ENCODE data around the gene CSNK1G1. TPM values are rescaled to one million over a fixed set of nuclear protein-coding genes. Genes with fewer than 3 reads are reported as not detected.

The CSNK1G1 gene
- total RNA-seq, 1 experiment from 2014 or later: 23.9 TPM

DNA sequence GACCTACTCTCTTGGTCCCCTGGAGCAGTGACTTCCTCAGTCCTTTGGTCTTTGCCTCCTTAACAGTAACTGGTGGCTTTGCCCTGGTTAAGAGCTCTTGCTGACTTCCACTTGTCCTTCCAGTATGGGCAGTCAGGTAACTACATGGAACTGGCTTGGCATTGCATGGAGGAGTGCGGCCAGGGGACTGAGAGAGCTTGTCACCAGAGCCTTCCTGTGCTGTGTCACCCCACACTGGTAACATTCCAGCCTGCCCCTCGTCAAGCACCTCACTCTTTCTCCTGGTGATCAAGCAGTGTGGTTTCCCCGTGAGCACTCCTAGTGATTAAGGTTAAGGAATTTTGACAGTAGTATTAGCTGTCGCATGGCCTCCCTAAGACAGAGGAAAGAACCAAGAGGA is 223.8 kb downstream of the CSNK1G1 start:
- CTCF ChIA-PET: no interaction called here
- Mint-ChIP-seq H3K27me3 (ENCODE audit: unreplicated experiment) (no peaks in the 10 kb centered on the region), H3K4me1 (ENCODE audit: low read depth, unreplicated experiment) (no peaks in the 10 kb centered on the region), H3K4me3 (ENCODE audit: low read depth, unreplicated experiment) (no peak overlapping the region), H3K27ac (ENCODE audit: unreplicated experiment) (no peak overlapping the region), H3K36me3 (ENCODE audit: insufficient read depth, unreplicated experiment) (peaks cover 57% of the 10 kb centered on the region), H3K9me3 (ENCODE audit: low read depth, unreplicated experiment) (no peaks in the 10 kb centered on the region)
- intact Hi-C loops (cut with micrococcal nuclease; ENCODE audit: unreplicated experiment): no loop called here
- no TSS peak for BruUV-seq (replicated peaks)
- no peak for DNase-seq
- TF ChIP-seq, protein P1, sequence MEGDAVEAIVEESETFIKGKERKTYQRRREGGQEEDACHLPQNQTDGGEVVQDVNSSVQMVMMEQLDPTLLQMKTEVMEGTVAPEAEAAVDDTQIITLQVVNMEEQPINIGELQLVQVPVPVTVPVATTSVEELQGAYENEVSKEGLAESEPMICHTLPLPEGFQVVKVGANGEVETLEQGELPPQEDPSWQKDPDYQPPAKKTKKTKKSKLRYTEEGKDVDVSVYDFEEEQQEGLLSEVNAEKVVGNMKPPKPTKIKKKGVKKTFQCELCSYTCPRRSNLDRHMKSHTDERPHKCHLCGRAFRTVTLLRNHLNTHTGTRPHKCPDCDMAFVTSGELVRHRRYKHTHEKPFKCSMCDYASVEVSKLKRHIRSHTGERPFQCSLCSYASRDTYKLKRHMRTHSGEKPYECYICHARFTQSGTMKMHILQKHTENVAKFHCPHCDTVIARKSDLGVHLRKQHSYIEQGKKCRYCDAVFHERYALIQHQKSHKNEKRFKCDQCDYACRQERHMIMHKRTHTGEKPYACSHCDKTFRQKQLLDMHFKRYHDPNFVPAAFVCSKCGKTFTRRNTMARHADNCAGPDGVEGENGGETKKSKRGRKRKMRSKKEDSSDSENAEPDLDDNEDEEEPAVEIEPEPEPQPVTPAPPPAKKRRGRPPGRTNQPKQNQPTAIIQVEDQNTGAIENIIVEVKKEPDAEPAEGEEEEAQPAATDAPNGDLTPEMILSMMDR (IDR thresholded peaks at IDR 0.05; ENCODE audit: unreplicated experiment): no peak

DNA sequence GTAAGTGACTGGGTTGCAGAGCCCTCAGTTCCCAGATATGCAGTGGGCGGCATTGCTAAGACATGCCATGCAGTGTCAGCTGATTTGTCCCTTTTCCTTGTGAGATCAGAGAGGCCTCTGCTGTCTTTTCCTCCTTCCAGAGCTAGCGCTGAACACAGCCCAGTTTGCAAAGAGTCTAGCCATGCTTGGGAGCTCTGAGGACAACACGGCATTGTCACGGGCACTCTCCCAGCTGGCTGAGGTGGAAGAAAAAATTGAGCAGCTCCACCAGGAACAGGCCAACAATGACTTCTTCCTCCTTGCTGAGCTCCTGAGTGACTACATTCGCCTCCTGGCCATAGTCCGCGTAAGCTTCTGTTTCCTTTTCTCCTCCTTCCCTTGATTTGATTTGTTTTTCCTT is 224.4 kb downstream of the CSNK1G1 start:
- H3K9me3 Mint-ChIP-seq (ENCODE audit: low read depth, unreplicated experiment): no peaks in the 10 kb centered on the region
- H3K4me1 Mint-ChIP-seq (ENCODE audit: low read depth, unreplicated experiment): no peaks in the 10 kb centered on the region
- no peak for DNase-seq
- H3K36me3 Mint-ChIP-seq (ENCODE audit: insufficient read depth, unreplicated experiment): peaks cover 53% of the 10 kb centered on the region
- H3K27ac Mint-ChIP-seq (ENCODE audit: unreplicated experiment): no peak overlapping the region
- TF ChIP-seq, protein P1 (IDR thresholded peaks at IDR 0.05; ENCODE audit: unreplicated experiment): no peak
- BruUV-seq (replicated peaks): no TSS peak
- CTCF ChIA-PET: interaction anchor here (0.5 kb wide), 1 partner anchor 1000 kb away, joined by 3 read pairs; no protein-coding TSS in a partner anchor
- H3K27me3 Mint-ChIP-seq (ENCODE audit: unreplicated experiment): no peaks in the 10 kb centered on the region
- intact Hi-C loops (cut with micrococcal nuclease; ENCODE audit: unreplicated experiment): no loop called here
- H3K4me3 Mint-ChIP-seq (ENCODE audit: low read depth, unreplicated experiment): no peak overlapping the region

DNA sequence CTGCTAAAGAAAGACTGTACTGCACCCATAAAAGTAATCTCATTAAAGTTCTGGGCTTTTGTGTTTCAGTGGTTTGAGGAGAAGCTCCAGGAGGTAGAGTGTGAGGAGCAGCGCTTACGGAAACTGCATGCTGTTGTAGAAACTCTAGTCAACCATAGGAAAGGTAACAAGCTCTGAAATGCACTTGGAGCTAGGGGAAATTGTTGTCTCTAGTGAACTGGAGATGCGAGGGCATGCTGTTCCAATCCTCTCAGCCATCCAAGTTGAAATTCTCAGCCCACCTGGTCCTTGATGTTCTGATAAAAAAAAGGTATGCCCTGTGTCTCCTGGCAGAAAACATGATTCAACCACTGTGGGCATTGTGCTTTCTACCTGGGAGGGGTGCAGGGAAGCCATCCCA is 225.8 kb downstream of the CSNK1G1 start:
- Mint-ChIP-seq H3K4me1 (ENCODE audit: low read depth, unreplicated experiment) (no peaks in the 10 kb centered on the region), H3K27me3 (ENCODE audit: unreplicated experiment) (no peaks in the 10 kb centered on the region), H3K36me3 (ENCODE audit: insufficient read depth, unreplicated experiment) (peaks cover 50% of the 10 kb centered on the region), H3K27ac (ENCODE audit: unreplicated experiment) (no peak overlapping the region), H3K4me3 (ENCODE audit: low read depth, unreplicated experiment) (no peak overlapping the region), H3K9me3 (ENCODE audit: low read depth, unreplicated experiment) (no peaks in the 10 kb centered on the region)
- CTCF ChIA-PET: no interaction called here
- TF ChIP-seq, protein P1 (IDR thresholded peaks at IDR 0.05; ENCODE audit: unreplicated experiment): no peak
- intact Hi-C loops (cut with micrococcal nuclease; ENCODE audit: unreplicated experiment): no loop called here
- no peak for DNase-seq
- no TSS peak for BruUV-seq (replicated peaks)

DNA sequence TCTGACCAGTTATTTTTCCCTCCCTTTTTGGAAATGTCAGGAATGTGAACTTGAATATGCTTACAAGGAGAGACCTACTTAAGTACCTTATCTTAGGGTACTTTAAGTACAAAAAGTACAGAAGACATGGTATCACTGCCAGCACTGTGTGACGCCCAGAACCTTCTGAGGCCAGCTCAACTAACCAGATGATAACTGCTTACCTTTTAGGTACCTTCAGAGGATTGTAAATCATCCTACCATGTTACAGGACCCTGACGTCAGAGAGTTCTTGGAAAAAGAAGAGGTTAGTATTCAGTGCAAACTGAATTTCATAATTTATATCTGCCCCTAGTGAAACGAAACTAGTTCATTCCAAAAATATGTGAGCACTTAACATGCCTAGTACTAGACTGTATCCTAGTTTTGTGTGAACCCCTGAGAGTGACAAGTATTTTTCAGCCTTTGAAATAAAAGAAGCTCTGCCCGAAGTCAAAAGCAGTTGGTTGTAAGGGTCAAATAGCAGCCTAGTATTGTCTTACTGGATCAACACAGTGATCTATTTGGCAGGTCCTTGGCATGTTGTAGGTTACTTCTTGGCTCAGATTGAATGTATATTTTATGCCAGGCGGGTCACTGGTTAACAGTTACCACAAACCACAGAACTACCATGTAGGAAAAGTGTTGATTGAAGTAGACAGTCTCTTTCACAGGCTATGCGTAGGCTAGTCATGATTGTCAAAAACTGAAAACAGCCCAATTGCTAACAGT is 228.3 kb downstream of the CSNK1G1 start:
- TF ChIP-seq, protein P1 (IDR thresholded peaks at IDR 0.05; ENCODE audit: unreplicated experiment): no peak
- intact Hi-C loops (cut with micrococcal nuclease; ENCODE audit: unreplicated experiment): no loop called here
- no TSS peak for BruUV-seq (replicated peaks)
- CTCF ChIA-PET: no interaction called here
- Mint-ChIP-seq H3K27ac (ENCODE audit: unreplicated experiment) (no peak overlapping the region), H3K27me3 (ENCODE audit: unreplicated experiment) (no peaks in the 10 kb centered on the region), H3K4me3 (ENCODE audit: low read depth, unreplicated experiment) (no peak overlapping the region), H3K36me3 (ENCODE audit: insufficient read depth, unreplicated experiment) (peaks cover 38% of the 10 kb centered on the region), H3K4me1 (ENCODE audit: low read depth, unreplicated experiment) (no peaks in the 10 kb centered on the region), H3K9me3 (ENCODE audit: low read depth, unreplicated experiment) (no peaks in the 10 kb centered on the region)
- DNase-seq: no peak
